GM12875 (cell line): ENCODE results near the gene CWH43.

Source experiments
- H3K4me3 ChIP-seq: one replicate; pipeline ENCODE4 v1.5.1; 2011; ENCODE audit warnings: low read depth, low read length, control low read depth
- TF ChIP-seq, protein P1 (sequence below): IDR thresholded peaks from 2 replicates; pipeline ENCODE4 v1.5.1; 2011; ENCODE audit warnings: low read depth, mild to moderate bottlenecking, control low read depth, inconsistent platforms, low read length, moderate library complexity, borderline replicate concordance; ENCODE audit not compliant: insufficient read depth

The CWH43 gene

DNA sequence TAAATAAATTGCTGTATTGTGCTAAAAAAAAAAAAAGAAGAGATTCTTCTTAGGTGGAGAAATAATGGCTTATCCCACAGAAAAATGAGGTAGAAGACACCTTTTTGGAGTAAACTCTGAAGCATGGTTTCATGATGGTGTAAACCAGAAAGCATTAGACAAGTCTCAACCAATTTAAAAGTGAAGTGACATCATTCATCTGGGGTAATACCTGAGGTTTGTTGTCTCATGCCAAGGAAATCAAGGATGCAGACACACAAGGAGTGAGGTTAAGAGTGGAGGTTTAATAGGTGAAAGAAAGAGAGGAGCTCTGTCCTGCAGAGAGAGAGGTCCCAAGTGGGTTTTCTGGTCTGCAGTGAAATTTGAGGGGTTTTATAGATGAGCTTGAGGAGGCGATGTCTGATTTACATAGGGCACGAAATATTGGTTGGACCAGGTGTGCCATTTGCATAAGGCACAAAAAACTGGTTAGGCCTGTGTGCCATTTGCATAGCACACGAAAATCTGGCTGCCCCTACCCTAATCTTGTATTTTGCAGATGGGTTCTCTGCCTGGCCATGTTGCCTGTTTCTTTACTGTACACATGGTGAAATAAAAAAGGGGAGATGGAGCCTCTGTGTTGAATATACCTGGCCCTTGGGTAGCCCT, 25.0 kb upstream of the CWH43 start:
- TF ChIP-seq, protein P1, sequence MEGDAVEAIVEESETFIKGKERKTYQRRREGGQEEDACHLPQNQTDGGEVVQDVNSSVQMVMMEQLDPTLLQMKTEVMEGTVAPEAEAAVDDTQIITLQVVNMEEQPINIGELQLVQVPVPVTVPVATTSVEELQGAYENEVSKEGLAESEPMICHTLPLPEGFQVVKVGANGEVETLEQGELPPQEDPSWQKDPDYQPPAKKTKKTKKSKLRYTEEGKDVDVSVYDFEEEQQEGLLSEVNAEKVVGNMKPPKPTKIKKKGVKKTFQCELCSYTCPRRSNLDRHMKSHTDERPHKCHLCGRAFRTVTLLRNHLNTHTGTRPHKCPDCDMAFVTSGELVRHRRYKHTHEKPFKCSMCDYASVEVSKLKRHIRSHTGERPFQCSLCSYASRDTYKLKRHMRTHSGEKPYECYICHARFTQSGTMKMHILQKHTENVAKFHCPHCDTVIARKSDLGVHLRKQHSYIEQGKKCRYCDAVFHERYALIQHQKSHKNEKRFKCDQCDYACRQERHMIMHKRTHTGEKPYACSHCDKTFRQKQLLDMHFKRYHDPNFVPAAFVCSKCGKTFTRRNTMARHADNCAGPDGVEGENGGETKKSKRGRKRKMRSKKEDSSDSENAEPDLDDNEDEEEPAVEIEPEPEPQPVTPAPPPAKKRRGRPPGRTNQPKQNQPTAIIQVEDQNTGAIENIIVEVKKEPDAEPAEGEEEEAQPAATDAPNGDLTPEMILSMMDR: no peak
- H3K4me3 ChIP-seq: no peak overlapping the region

DNA sequence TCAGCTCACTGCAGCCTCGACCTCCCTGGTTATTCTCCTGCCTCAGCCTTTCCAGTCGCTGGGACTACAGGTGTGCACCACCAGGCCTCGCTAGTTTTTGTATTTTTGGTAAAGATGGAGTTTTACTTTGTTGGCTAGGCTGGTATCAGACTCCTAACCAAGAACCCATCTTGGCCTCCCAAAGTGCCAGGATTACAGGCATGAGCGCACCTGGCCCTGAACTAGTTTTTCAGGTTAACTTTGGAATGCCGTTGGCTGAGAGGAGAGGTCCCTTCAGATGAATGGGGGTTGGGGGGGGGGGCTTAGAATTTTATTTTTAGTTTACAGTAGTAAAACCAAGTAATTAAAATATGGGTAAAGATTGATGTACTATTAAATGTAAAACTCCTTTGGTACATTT, 23.4 kb upstream of the CWH43 start:
- H3K4me3 ChIP-seq: no peak overlapping the region
- TF ChIP-seq, protein P1: no peak

DNA sequence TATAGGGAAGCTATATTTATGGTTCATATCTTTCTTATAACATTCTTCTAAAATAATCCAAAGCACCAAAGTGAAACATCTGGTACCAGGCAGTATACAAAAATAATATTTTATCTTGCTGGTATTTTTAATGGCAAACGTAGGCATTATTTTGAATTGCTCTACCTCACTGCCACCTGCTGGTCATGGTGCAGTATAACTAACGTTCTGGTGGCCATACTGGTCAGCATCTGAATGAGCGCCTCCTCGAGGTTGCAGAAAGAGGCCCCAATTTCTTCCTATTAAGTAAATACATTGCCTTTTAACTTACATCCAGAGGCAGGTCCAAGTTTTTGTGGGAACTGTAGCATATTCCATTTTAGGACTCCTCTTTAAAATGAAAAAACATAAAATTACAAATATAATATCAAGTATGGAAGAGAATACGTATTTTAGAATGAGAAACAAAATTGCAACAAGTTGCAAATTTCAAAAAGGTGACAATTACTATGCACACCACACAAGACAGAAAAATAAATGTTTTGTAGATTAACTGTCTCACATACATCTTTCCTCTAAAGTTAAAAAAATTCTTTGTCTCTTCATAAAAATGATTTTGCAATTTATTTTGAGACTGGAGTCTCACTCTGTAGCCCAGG, 22.9 kb upstream of the CWH43 start:
- H3K4me3 ChIP-seq: no peak overlapping the region

DNA sequence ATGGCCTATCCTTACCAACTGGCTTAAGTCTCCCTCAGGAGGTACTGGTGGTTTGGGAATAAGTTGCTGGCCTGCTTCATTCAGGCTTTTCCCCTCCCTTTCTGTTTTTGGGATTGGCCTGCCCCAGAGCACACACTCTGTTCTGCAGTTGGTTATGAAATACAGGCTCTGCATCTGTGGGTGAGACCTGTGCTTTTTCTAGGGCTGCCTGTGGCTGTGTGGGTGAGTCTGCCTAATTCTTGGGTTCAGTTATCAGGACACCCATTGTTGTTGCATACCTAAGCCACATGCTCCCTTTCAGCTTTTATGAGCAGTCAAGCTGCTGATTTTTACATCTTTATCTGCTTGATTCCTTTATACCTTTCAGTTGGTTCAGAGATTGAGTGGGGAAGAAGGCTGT, 19.0 kb upstream of the CWH43 start:
- H3K4me3 ChIP-seq: no peak overlapping the region
- TF ChIP-seq, protein P1: no peak

More for the DNA sequence above, 22.9 kb upstream of the CWH43 start:
- TF ChIP-seq, protein P1: peak; percentile 85

DNA sequence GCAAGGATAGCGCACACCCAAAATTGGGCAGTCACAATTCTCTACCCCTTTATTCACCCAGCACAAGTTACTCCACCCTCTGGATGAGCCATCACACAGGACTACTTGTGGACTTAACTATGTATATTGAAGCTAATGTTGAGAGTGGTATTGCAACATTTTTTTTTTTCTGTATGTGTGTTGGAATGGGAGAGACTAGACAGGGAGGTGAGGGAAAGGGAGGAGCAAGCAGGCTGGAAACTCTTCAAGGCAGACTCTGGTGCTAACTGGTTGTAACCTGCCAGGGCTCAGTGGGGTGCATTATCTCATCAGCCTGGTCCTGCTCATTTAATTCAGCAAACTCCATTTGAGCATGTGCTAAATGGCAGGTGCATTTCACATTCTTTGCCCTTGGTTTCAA, 18.4 kb upstream of the CWH43 start:
- no peak overlapping the region for H3K4me3 ChIP-seq
- TF ChIP-seq, protein P1: no peak

DNA sequence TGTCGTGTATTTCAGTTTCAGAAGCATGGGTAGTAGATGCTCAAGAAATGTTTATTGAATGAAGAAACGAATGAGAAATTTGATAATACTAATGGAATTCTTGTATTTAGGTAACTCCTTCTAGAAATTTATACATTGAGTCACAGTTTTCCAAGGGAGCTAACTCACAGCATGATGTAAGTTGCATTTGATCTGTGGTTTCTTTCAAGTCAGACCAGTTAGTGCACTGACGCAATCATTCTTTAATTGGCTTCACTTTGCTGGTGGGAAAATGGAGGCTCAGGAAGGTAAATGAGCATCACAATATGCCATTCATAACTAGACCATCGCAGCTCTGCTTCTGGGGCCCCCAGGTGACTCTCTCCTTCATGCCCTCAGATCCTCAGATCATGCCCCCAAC, 17.3 kb upstream of the CWH43 start:
- TF ChIP-seq, protein P1: no peak
- H3K4me3 ChIP-seq: no peak overlapping the region

DNA sequence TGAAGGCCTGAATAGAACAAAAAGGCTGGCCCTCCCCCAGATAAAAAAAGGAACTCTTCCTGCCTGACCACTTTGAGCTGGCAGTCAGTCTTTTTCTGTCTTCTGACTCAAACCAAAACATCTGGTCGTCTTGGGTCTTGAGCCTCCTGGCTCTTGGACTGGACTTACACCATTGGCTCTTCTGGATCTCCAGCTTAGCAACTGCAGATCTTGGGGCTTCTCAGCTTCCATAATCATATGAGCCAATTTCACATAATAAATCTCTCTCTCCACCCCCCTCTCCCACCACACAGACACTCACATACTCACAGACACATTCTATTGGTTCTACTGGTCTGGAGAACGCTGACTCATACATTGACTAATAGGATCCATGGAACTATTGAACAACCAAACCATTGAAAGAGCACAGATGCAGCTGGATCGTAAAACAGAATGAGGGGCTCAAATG, 15.6 kb upstream of the CWH43 start:
- no peak overlapping the region for H3K4me3 ChIP-seq
- TF ChIP-seq, protein P1: no peak
